Psoas muscle (tissue), 8 donors: ENCODE data around the gene DYNLT3. TPM values are rescaled to one million over a fixed set of nuclear protein-coding genes. Genes with fewer than 3 reads are reported as not detected.

ENCODE experiments used
- ATAC-seq, 4 donors: fragments of 200-7000 bp; cut with Tn5 transposase; one replicate each; pipeline ENCODE4 v1.9.1; 2020; ENCODE audit warnings: moderate library complexity in 3 of 4, mild to moderate bottlenecking in 2 of 4
- DNase-seq, 2 donors: peaks; one replicate each; pipeline ENCODE4 v3.0.0-alpha.2; 2020
- H3K27ac ChIP-seq: fragments of 200-600 bp; one replicate; pipeline ENCODE4 v1.8.0; 2022
- H3K27me3 ChIP-seq, 3 donors: fragments of 200-600 bp in 1 of 3; one replicate each; pipeline versions ENCODE4 v1.6.1 to v1.8.0; 2013 to 2022; ENCODE audit warnings: low read length in 2 of 3, mild to moderate bottlenecking in 2 of 3, moderate library complexity in 1 of 3; ENCODE audit not compliant: insufficient read depth in 3 of 3
- H3K36me3 ChIP-seq, 2 donors: fragments of 200-600 bp in 1 of 2; one replicate each; pipeline versions ENCODE4 v1.6.1 to v1.8.0; 2013 to 2022; ENCODE audit warnings: low read depth in 1 of 2, mild to moderate bottlenecking in 1 of 2, moderate library complexity in 1 of 2; ENCODE audit not compliant: insufficient read depth in 1 of 2
- H3K4me1 ChIP-seq: fragments of 200-600 bp; one replicate; pipeline ENCODE4 v1.8.0; 2022
- H3K4me3 ChIP-seq: fragments of 200-600 bp; one replicate; pipeline ENCODE4 v1.8.0; 2022; ENCODE audit warnings: mild to moderate bottlenecking
- H3K9me3 ChIP-seq: fragments of 200-600 bp; one replicate; pipeline ENCODE4 v1.8.0; 2022
- WGBS, 3 donors: extraction: QIAGEN DNeasy Blood & Tissue Kit; methylation state at CpG; one replicate each; pipeline versions ENCODE4 v1.1.6 to v1.1.7; 2013; 5-methylcytosine and 5-hydroxymethylcytosine counted together
- intact Hi-C, 2 donors: fragments of 100-400 bp; cut with DNase I; formaldehyde crosslinking; loops; one replicate each; pipeline versions ENCODE4 v1.11.0 to v1.14.2; 2022
- polyA plus RNA-seq, 3 donors: library from polyadenylated mRNA; stranded (reverse); fragments of 200-250 nt; gene quantifications; one replicate each; pipeline ENCODE4 v1.2.3, GENCODE V29; 2013
- total RNA-seq, 4 donors: library from RNA; stranded (reverse); fragmentation: NEBNext Ultra II Directional in 2 of 4; extraction: Animal tissue kit (Norgen Biotek cat#: 25700) in 2 of 4; gene quantifications; one replicate each; pipeline versions ENCODE4 v1.2.1 to v1.2.4, GENCODE V29; 2021 to 2023
- TF ChIP-seq, protein P1 (sequence below): fragments of 200-600 bp; IDR thresholded peaks from one replicate; pipeline ENCODE4 v1.8.0; 2022; ENCODE audit warnings: antibody characterized with exemption
- donor health status: healthy with polysubstance abuse.
- donor health status: DM: no; HTN: no; CAD: no; lungs with moderate emphysema.
- donor health status: Bipolar disorder and iron deficiency.
- donor health status: healthy.
- donor health status: DM: yes; HTN: yes; CAD: no.
- donor health status: DM: no; HTN: no; CAD: no.
- donor health status: DM: no; HTN: no; CAD: no.
- donor health status: DM: yes; HTN: yes; CAD: no.

The DYNLT3 gene
- total and polyA plus RNA-seq, 7 donors = 9.1 to 16.9 (median 12.8) TPM

- intact Hi-C loops = no loop called here
- H3K9me3 ChIP-seq = no peaks in the 10 kb centered on the region
- DNase-seq (no peak), ATAC-seq (no peak)
- WGBS, 3 donors = 62 to 95% (median 95%) methylated on average over 3 of the region's 3 CpGs
- TF ChIP-seq, protein P1, sequence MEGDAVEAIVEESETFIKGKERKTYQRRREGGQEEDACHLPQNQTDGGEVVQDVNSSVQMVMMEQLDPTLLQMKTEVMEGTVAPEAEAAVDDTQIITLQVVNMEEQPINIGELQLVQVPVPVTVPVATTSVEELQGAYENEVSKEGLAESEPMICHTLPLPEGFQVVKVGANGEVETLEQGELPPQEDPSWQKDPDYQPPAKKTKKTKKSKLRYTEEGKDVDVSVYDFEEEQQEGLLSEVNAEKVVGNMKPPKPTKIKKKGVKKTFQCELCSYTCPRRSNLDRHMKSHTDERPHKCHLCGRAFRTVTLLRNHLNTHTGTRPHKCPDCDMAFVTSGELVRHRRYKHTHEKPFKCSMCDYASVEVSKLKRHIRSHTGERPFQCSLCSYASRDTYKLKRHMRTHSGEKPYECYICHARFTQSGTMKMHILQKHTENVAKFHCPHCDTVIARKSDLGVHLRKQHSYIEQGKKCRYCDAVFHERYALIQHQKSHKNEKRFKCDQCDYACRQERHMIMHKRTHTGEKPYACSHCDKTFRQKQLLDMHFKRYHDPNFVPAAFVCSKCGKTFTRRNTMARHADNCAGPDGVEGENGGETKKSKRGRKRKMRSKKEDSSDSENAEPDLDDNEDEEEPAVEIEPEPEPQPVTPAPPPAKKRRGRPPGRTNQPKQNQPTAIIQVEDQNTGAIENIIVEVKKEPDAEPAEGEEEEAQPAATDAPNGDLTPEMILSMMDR = no peak
- H3K36me3 ChIP-seq = peaks cover 0 to 24% of the 10 kb centered on the region in 2 donors
- H3K4me3 ChIP-seq = no peak overlapping the region
- H3K4me1 ChIP-seq = no peaks in the 10 kb centered on the region
- no peak overlapping the region for H3K27ac ChIP-seq
- no peaks in the 10 kb centered on the region for H3K27me3 ChIP-seq
These were observed 6.4 kb downstream of the DYNLT3 start for GRCh38 chrX:37840931-37841330.

DNA sequence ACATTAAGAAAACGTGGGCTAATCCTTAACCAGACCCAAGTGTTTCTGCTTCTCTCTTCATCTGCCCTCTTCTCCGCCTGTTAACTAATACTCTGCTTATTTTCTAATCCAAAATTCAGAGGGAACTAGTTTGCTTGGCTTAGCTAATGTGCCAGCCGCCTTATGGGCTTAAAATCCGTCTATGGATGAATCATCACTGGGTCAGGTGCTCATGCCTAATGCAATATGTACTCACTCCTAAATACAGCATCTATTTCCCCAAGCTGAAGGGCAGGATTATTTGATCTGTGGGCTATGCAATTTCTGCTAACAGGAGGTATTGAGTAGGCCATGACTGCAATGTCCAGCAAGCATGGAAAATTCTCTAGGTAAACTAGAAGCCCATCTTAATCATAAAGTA, 12.4 kb downstream of the DYNLT3 start:
- H3K9me3 ChIP-seq = no peaks in the 10 kb centered on the region
- intact Hi-C loops = no loop called here

GRCh38 chrX:37830371-37830770, 17.0 kb downstream of the DYNLT3 start:
- intact Hi-C loops = no loop called here
- WGBS, 3 donors = 63 to 92% (median 91%) methylated on average over 1 of the region's 1 CpG
- H3K36me3 ChIP-seq = no peaks in the 10 kb centered on the region
- H3K4me1 ChIP-seq = no peaks in the 10 kb centered on the region
- no peaks in the 10 kb centered on the region for H3K9me3 ChIP-seq
- peaks cover 0 to 3% (median 0%) of the 10 kb centered on the region in 3 donors for H3K27me3 ChIP-seq
- no peak overlapping the region for H3K4me3 ChIP-seq
- no peak overlapping the region for H3K27ac ChIP-seq
- DNase-seq (no peak), ATAC-seq (no peak)
- TF ChIP-seq, protein P1 = no peak

More for the DNA sequence above, 12.4 kb downstream of the DYNLT3 start:
- ATAC-seq (no peak), DNase-seq (no peak)
- Histone ChIP-seq H3K27me3 (no peaks in the 10 kb centered on the region), H3K27ac (no peak overlapping the region), H3K4me1 (no peaks in the 10 kb centered on the region), H3K4me3 (no peak overlapping the region), H3K36me3 (peaks cover 0 to 22% of the 10 kb centered on the region in 2 donors)
- 57 to 84% (median 76%) methylated on average over 4 of the region's 4 CpGs for WGBS, 3 donors
- TF ChIP-seq, protein P1 = no peak

DNA sequence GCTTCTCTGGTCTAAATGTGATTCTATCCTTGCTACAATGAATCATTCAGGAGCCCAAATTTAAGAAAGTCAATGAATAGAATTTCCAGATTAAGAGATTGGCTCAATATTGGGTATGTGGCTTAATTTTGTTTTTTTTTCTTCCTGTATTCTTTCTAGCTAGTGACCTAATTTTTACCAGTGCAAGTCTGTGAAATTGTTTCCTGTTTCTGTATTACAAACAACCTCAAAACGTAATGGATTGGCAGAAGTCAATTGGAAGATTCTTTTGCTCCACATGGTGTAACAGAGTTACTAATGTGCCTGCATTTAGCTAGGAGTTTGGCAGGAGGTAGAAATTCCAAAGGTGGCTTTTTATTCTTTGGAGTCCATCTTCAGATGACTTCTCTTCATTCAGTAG, 17.6 kb downstream of the DYNLT3 start:
- Histone ChIP-seq H3K4me1 (no peaks in the 10 kb centered on the region), H3K27ac (no peak overlapping the region), H3K4me3 (no peak overlapping the region), H3K9me3 (no peaks in the 10 kb centered on the region), H3K36me3 (no peaks in the 10 kb centered on the region), H3K27me3 (peaks cover 0 to 3% (median 0%) of the 10 kb centered on the region in 3 donors)
- DNase-seq = no peak
- intact Hi-C loops = loop anchor here (5.0 to 10.0 kb wide), 4 partner anchors 85 to 317 kb away; partner anchors contain the start of gene LANCL3 (in 1 of the 2)
- TF ChIP-seq, protein P1 = no peak
- 29 to 56% (median 35%) methylated on average over 1 of the region's 1 CpG for WGBS, 3 donors
- no peak for ATAC-seq

GRCh38 chrX:37825215-37825842, 22.0 kb downstream of the DYNLT3 start:
- DNase-seq = no peak
- WGBS, 3 donors = 2 to 7% (median 4%) methylated on average over 3 of the region's 3 CpGs
- no peak overlapping the region for H3K27ac ChIP-seq
- intact Hi-C loops = loop anchor here (2.0 to 10.0 kb wide), 5 partner anchors 81 to 313 kb away; partner anchors contain the start of gene LANCL3 (in 1 of the 2)
- no peaks in the 10 kb centered on the region for H3K4me1 ChIP-seq
- H3K36me3 ChIP-seq = no peaks in the 10 kb centered on the region
- peak; percentile 43 to 69 (median 56) for ATAC-seq
- H3K9me3 ChIP-seq = no peaks in the 10 kb centered on the region
- H3K27me3 ChIP-seq = peaks cover 0 to 3% (median 0%) of the 10 kb centered on the region in 3 donors
- TF ChIP-seq, protein P1 = peak; percentile 89
- H3K4me3 ChIP-seq = no peak overlapping the region
